ENCODE measurements around the gene FREM2. TPM values are rescaled to one million over a fixed set of nuclear protein-coding genes. Genes with fewer than 3 reads are reported as not detected.

FREM2 gene
- total RNA-seq, 1 experiment from 2014 or later: 0.04 TPM

DNA sequence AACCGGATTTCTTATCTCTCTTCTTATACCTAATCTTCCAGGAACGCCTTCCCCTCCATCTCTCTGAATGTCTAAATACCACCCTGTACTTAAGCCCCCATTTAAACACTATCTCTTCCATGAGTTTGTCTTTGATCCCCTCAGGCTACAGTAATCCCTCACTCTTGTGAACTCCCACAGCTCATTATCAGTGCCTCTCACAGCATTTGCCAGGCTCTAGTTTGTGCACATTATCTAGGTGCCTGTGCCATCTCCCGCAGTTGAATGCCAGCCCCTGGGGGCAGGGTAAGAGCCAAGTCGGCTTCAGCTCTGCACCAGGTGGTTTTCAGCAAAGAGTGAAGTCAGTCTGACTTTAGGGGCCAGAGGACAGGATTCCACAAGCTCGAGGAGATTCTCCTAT, 71.4 kb downstream of the FREM2 start:
- TF ChIP-seq, protein P1, sequence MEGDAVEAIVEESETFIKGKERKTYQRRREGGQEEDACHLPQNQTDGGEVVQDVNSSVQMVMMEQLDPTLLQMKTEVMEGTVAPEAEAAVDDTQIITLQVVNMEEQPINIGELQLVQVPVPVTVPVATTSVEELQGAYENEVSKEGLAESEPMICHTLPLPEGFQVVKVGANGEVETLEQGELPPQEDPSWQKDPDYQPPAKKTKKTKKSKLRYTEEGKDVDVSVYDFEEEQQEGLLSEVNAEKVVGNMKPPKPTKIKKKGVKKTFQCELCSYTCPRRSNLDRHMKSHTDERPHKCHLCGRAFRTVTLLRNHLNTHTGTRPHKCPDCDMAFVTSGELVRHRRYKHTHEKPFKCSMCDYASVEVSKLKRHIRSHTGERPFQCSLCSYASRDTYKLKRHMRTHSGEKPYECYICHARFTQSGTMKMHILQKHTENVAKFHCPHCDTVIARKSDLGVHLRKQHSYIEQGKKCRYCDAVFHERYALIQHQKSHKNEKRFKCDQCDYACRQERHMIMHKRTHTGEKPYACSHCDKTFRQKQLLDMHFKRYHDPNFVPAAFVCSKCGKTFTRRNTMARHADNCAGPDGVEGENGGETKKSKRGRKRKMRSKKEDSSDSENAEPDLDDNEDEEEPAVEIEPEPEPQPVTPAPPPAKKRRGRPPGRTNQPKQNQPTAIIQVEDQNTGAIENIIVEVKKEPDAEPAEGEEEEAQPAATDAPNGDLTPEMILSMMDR (conservative IDR thresholded peaks at IDR 0.05; ENCODE audit: low read depth, low read length): no peak
- TF ChIP-seq EZH2phosphoT487 (IDR thresholded peaks at IDR 0.05; ENCODE audit: borderline replicate concordance, low read length) (no peak), EZH2 (IDR thresholded peaks at IDR 0.05; ENCODE audit: low read length, unreplicated experiment) (no peak)

DNA sequence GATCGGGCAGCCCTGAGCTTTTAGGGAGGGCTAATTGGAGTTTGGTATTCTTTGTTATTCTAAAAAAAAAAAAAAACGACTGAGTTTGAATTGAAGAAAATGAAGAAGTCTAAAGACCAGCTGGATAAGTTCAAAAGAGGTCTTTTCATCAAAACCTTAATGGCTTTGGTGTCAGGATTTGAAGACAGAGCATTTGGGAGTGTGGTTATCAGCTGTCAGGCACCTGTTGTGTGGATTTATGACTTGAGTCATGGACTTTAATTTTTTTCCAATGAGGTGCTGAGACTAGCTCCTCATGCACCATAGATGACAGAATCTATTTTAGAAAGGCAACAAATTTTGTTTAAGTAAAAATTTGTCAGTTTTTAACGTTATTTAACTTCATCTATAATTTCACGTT, 72.5 kb downstream of the FREM2 start:
- Histone ChIP-seq H3K9ac (ENCODE audit: low read length) (no peak overlapping the region), H3K79me2 (ENCODE audit: low read length) (no peaks in the 10 kb centered on the region), H2AFZ (ENCODE audit: low read length) (no peak overlapping the region), H3K9me3 (ENCODE audit: low read length) (no peaks in the 10 kb centered on the region), H3K4me1 (ENCODE audit: insufficient read depth, low read length) (no peaks in the 10 kb centered on the region), H3F3A (ENCODE audit: low read length, unreplicated experiment) (no peaks in the 10 kb centered on the region), H3K4me2 (ENCODE audit: low read length) (no peak overlapping the region), H3K27me3 (ENCODE audit: low read length) (peaks cover 39% of the 10 kb centered on the region), H3K36me3 (ENCODE audit: low read depth, low read length) (no peaks in the 10 kb centered on the region), H4K20me1 (ENCODE audit: low read length) (no peaks in the 10 kb centered on the region), H3K4me3 (ENCODE audit: low read length) (no peak overlapping the region), H3K27ac (ENCODE audit: low read length) (no peak overlapping the region), H3K9me2 (replicated peaks; ENCODE audit: low read length) (no peaks in the 10 kb centered on the region)
- no TSS peak for BruUV-seq (replicated peaks)
- no peak for DNase-seq
- intact Hi-C loops (cut with micrococcal nuclease): no loop called here
- ChIA-PET POLR2A (ENCODE audit: unreplicated experiment) (no interaction called here), CTCF (no interaction called here)
- no peak for TF ChIP-seq EZH2phosphoT487 (IDR thresholded peaks at IDR 0.05; ENCODE audit: borderline replicate concordance, low read length)
- no peak for ATAC-seq

More for the DNA sequence above, 71.4 kb downstream of the FREM2 start:
- no peak for ATAC-seq
- ChIA-PET CTCF (no interaction called here), POLR2A (ENCODE audit: unreplicated experiment) (no interaction called here)
- Histone ChIP-seq H3K79me2 (ENCODE audit: low read length) (no peaks in the 10 kb centered on the region), H3K4me3 (ENCODE audit: low read length) (no peak overlapping the region), H3K27me3 (ENCODE audit: low read length) (peaks cover 43% of the 10 kb centered on the region), H4K20me1 (ENCODE audit: low read length) (no peaks in the 10 kb centered on the region), H3K4me2 (ENCODE audit: low read length) (no peak overlapping the region), H3K9me2 (replicated peaks; ENCODE audit: low read length) (no peaks in the 10 kb centered on the region), H3K9ac (ENCODE audit: low read length) (no peak overlapping the region), H3F3A (ENCODE audit: low read length, unreplicated experiment) (no peaks in the 10 kb centered on the region), H3K27ac (ENCODE audit: low read length) (no peak overlapping the region), H3K36me3 (ENCODE audit: low read depth, low read length) (no peaks in the 10 kb centered on the region), H3K9me3 (ENCODE audit: low read length) (no peaks in the 10 kb centered on the region), H2AFZ (ENCODE audit: low read length) (no peak overlapping the region), H3K4me1 (ENCODE audit: insufficient read depth, low read length) (no peaks in the 10 kb centered on the region)
- intact Hi-C loops (cut with micrococcal nuclease): no loop called here
- no peak for DNase-seq
- BruUV-seq (replicated peaks): no TSS peak

DNA sequence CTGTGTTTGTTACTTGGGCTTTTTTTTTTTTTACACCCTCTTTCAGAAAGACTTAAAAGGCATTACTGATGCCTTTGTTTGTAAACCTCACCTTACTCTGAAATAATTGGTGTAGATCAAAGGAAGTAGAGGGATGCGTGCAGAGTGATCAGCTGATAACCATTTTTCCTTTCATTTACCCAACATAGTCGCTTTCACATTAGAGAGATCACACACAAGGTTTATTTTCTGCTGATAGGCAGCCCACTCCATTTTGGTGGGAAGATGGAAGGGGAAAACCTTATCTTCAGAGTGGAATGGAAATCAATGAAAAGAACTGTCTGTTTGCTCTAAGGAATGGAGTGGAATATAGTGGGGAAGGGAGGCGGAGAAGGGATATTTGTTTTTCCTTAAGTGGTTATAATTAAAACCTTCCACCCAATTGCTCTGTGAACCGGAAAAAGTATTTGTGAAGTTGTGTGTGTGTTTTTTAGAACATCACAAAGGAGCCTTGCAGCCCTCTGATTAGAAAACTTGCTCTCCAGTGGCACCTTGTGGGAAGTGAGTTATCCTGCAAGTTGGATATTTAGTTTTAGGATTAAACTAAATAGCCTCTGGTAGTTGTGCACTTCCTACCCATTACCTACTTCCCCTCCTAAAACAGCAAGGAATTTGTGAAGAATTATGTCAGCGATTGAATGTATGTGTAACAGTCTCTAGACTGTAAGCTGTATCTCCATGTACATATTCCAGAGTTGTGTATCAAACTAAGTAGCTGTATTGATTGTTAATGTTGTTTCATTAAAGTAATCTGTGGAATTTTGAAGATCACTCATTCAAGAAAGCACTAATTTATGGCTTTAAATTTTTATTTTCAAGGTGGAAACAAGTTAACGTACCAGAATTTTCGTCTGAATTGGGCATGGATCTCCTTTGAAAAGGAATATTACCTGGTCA, 76.8 kb downstream of the FREM2 start:
- H3K4me2 ChIP-seq (ENCODE audit: low read length): no peak overlapping the region
- no peak overlapping the region for H3K4me3 ChIP-seq (ENCODE audit: low read length)
- intact Hi-C loops (cut with micrococcal nuclease): no loop called here
- H3K36me3 ChIP-seq (ENCODE audit: low read depth, low read length): no peaks in the 10 kb centered on the region
- no peak overlapping the region for H3K27ac ChIP-seq (ENCODE audit: low read length)
- no peaks in the 10 kb centered on the region for H3K9me2 ChIP-seq (replicated peaks; ENCODE audit: low read length)
- no peaks in the 10 kb centered on the region for H3K79me2 ChIP-seq (ENCODE audit: low read length)
- DNase-seq: peak; percentile 44
- ChIA-PET POLR2A (ENCODE audit: unreplicated experiment) (no interaction called here), CTCF (interaction anchor here (1.3 kb wide), 1 partner anchor 78 kb away, joined by 6 read pairs; no protein-coding TSS in a partner anchor)
- ATAC-seq: peak; percentile 42; the same call in 1 of the 2 replicates
- H3K9ac ChIP-seq (ENCODE audit: low read length): no peak overlapping the region
- no peaks in the 10 kb centered on the region for H3K4me1 ChIP-seq (ENCODE audit: insufficient read depth, low read length)
- BruUV-seq (replicated peaks): no TSS peak
- H3F3A ChIP-seq (ENCODE audit: low read length, unreplicated experiment): no peaks in the 10 kb centered on the region
- H2AFZ ChIP-seq (ENCODE audit: low read length): no peak overlapping the region
- H3K27me3 ChIP-seq (ENCODE audit: low read length): peaks cover 30% of the 10 kb centered on the region
- H3K9me3 ChIP-seq (ENCODE audit: low read length): no peaks in the 10 kb centered on the region
- TF ChIP-seq, protein P1 (conservative IDR thresholded peaks at IDR 0.05; ENCODE audit: low read depth, low read length): peak; percentile 62
- TF ChIP-seq EZH2 (IDR thresholded peaks at IDR 0.05; ENCODE audit: low read length, unreplicated experiment) (no peak), EZH2phosphoT487 (IDR thresholded peaks at IDR 0.05; ENCODE audit: borderline replicate concordance, low read length) (no peak)
- no peaks in the 10 kb centered on the region for H4K20me1 ChIP-seq (ENCODE audit: low read length)

Data from PC-3 (cell line).